B cell (primary cell): Measurements from ENCODE around the gene CEP78. TPM values are rescaled to one million over a fixed set of nuclear protein-coding genes. Genes with fewer than 3 reads are reported as not detected.

Source experiments
- ATAC-seq: fragments of 200-7000 bp; cut with Tn5 transposase; one replicate; pipeline ENCODE4 v1.10.0; 2021; ENCODE audit warnings: low read depth, mild to moderate bottlenecking, moderate number of reproducible peaks, moderate library complexity
- CTCF ChIA-PET: fragments of 350-600 bp; sonication (Branson Sonifier 250); formaldehyde crosslinking; loops from one replicate; lab custom pipeline; 2021; ENCODE audit warnings: antibody characterized with exemption, inconsistent platforms; lab: Charles Lee
- POLR2A ChIA-PET: fragments of 350-600 bp; sonication (Branson Sonifier 250); formaldehyde crosslinking; loops from one replicate; lab custom pipeline; 2021; ENCODE audit warnings: antibody characterized with exemption; lab: Charles Lee
- DNase-seq: peaks from one replicate; pipeline ENCODE4 v3.0.0; 2013
- H2AFZ ChIP-seq: 2 replicates; pipeline ENCODE4 v1.6.1; 2012; ENCODE audit warnings: mild to moderate bottlenecking, low read depth, low read length; ENCODE audit not compliant: insufficient read depth, poor library complexity, severe bottlenecking
- H3K27ac ChIP-seq, 2 donors: 1 replicate in 1 of 2; 2 replicates in 1 of 2; pipeline ENCODE4 v1.5.1; 2012 to 2013; ENCODE audit warnings: low read length in 2 of 2, mild to moderate bottlenecking in 2 of 2, moderate library complexity in 1 of 2
- H3K27me3 ChIP-seq, 4 experiments: fragments of 200-600 bp in 1 of 4; sonication (generic) in 1 of 4; replicated peaks in 1 of 4; 1 replicate in 2 of 4; 2 replicates in 2 of 4; pipeline versions ENCODE4 v1.6.1 to v1.7.0; 2013 to 2016; ENCODE audit warnings: low read length in 3 of 4, mild to moderate bottlenecking in 2 of 4, mixed read lengths in 1 of 4, moderate library complexity in 1 of 4; ENCODE audit not compliant: insufficient read depth in 4 of 4, control insufficient read depth in 3 of 4; ENCODE audit errors: control extremely low read depth in 1 of 4
- H3K36me3 ChIP-seq, 2 experiments: replicated peaks in 1 of 2; 1 replicate in 1 of 2; 2 replicates in 1 of 2; pipeline versions ENCODE4 v1.6.1 to v1.7.1; 2013; ENCODE audit warnings: low read length in 1 of 2; ENCODE audit not compliant: insufficient read depth in 2 of 2, control insufficient read depth in 1 of 2; ENCODE audit errors: control extremely low read depth in 1 of 2, extremely low read depth in 1 of 2
- H3K4me1 ChIP-seq, 2 donors: fragments of 200-600 bp in 1 of 2; sonication (generic) in 1 of 2; 1 replicate in 1 of 2; 2 replicates in 1 of 2; pipeline versions ENCODE4 v1.5.1 to v1.6.1; 2013 to 2017; ENCODE audit warnings: low read length in 2 of 2; ENCODE audit not compliant: control insufficient read depth in 2 of 2, insufficient read depth in 2 of 2
- H3K4me2 ChIP-seq: replicated peaks from 2 replicates; pipeline ENCODE3; 2012; ENCODE audit warnings: mild to moderate bottlenecking, low read depth, low read length; ENCODE audit not compliant: poor library complexity, severe bottlenecking
- H3K4me3 ChIP-seq, 5 experiments: fragments of 200-600 bp in 1 of 5; sonication (generic) in 1 of 5; 1 replicate in 3 of 5; 2 replicates in 2 of 5; pipeline versions ENCODE4 v1.5.1 to v1.7.0; 2011 to 2016; ENCODE audit warnings: low read length in 4 of 5, mild to moderate bottlenecking in 4 of 5, low read depth in 2 of 5, control low read depth in 1 of 5, moderate library complexity in 1 of 5; ENCODE audit not compliant: insufficient read depth in 1 of 5; ENCODE audit errors: control extremely low read depth in 1 of 5, extremely low read depth in 1 of 5
- H3K79me2 ChIP-seq: fragments of 200-600 bp; sonication (generic); one replicate; pipeline ENCODE4 v1.6.0; 2016; ENCODE audit warnings: low read length; ENCODE audit not compliant: control insufficient read depth, insufficient read depth
- H3K9ac ChIP-seq: fragments of 200-600 bp; sonication (generic); 2 replicates; pipeline ENCODE4 v1.6.1; 2017; ENCODE audit warnings: mild to moderate bottlenecking, low read length, moderate library complexity
- H3K9me3 ChIP-seq, 3 donors: one replicate each; pipeline versions ENCODE4 v1.6.1 to v1.7.1; 2013; ENCODE audit warnings: low read length in 2 of 3; ENCODE audit not compliant: control insufficient read depth in 2 of 3, insufficient read depth in 1 of 3; ENCODE audit errors: control extremely low read depth in 1 of 3
- H4K20me1 ChIP-seq: 2 replicates; pipeline ENCODE4 v1.6.0; 2012; ENCODE audit warnings: mild to moderate bottlenecking, low read length; ENCODE audit not compliant: insufficient read depth, control insufficient read depth, poor library complexity, severe bottlenecking
- H3K27ac Mint-ChIP-seq: one replicate; pipeline ENCODE4 v1.8.0; 2021; ENCODE audit warnings: mixed read lengths
- H3K27me3 Mint-ChIP-seq: one replicate; pipeline ENCODE4 v1.8.0; 2021; ENCODE audit warnings: mixed read lengths
- H3K4me1 Mint-ChIP-seq: one replicate; pipeline ENCODE4 v1.8.0; 2021; ENCODE audit warnings: mixed read lengths
- H3K4me3 Mint-ChIP-seq: one replicate; pipeline ENCODE4 v1.8.0; 2021; ENCODE audit warnings: mixed read lengths
- H3K9me3 Mint-ChIP-seq: one replicate; pipeline ENCODE4 v1.8.0; 2022; ENCODE audit warnings: mixed read lengths; ENCODE audit not compliant: insufficient read depth
- EZH2 ChIP-seq: IDR thresholded peaks from 2 replicates; pipeline ENCODE4 v1.6.1; 2012; ENCODE audit warnings: borderline replicate concordance, low read depth, mild to moderate bottlenecking, moderate library complexity, low read length; ENCODE audit not compliant: insufficient read depth, poor library complexity, severe bottlenecking
- WGBS: methylation state at CpG from one replicate; pipeline ENCODE4 v1.1.5; 2013; ENCODE audit warnings: missing lambda C conversion rate; ENCODE audit not compliant: insufficient coverage; 5-methylcytosine and 5-hydroxymethylcytosine counted together
- intact Hi-C: fragments of 100-400 bp; cut with micrococcal nuclease; formaldehyde crosslinking; loops from one replicate; pipeline ENCODE4 v1.10.0; 2022
- polyA plus RNA-seq: library from polyadenylated mRNA; depleted of rRNA; stranded (reverse); fragments of >200 nt; gene quantifications from 2 replicates; pipeline ENCODE4 v1.2.3, GENCODE V29; 2012
- total RNA-seq, 2 donors: library from RNA; stranded (reverse); fragments of 120-200 nt in 1 of 2; gene quantifications; 1 replicate in 1 of 2; 2 replicates in 1 of 2; pipeline versions ENCODE4 v1.2.3 to v1.2.4, GENCODE V29; 2013 to 2022
- TF ChIP-seq, protein P1 (sequence below): fragments of 200-600 bp; IDR thresholded peaks from one replicate; pipeline ENCODE4 v1.8.0; 2022; ENCODE audit warnings: antibody characterized with exemption, mild to moderate bottlenecking

The CEP78 gene
- total and polyA plus RNA-seq, 2 donors (not counting 1 experiment from before 2014, with no cell fraction given): 7.2 to 28.8 TPM

DNA sequence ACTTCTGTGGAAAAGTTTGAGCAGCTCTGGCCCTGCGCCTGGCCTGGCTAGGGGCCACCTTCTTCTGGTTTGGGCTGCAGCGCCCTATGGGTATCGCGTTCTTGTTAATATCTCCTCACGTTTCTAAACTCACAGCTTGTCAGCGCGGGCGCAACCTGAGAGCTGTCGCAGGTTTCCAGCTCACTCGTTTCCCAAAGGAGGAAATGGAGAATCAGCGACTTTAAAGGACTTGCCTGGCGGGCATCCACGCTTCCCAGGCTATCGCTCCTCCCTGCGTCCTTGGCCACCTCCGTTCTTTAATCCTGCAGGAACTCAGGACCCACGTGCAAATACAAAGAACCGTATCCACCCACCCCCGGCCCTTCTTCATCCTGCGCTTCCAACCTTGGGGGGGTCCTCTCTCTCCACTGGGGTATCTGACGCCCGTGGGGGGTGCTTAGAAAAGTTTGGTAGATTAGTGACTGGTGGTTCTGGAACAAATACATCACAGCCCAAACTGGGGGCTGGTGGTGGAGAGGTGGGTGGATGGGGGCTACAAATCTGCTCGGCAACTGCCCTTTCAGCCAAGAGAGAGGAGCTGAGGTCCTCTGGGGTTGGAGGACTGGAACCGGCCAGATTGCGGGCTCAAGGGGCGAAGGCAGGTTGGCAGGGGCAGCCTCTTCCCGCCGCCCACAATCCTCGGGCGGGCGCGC, 60.5 kb downstream of the CEP78 start:
- peaks cover 17 to 26% of the 10 kb centered on the region in 2 donors for H3K4me1 ChIP-seq
- intact Hi-C loops: loop anchor here (5.0 to 10.0 kb wide), 3 partner anchors 1122 to 1902 kb away; partner anchors contain the start of genes RFK, TLE4 and VPS13A
- H4K20me1 ChIP-seq: no peaks in the 10 kb centered on the region
- peaks cover 0 to 4% (median 0%) of the 10 kb centered on the region in 3 donors for H3K9me3 ChIP-seq
- H2AFZ ChIP-seq: peak overlapping the region; percentile 95
- H3K4me1 Mint-ChIP-seq: peaks cover 18% of the 10 kb centered on the region
- 13% methylated on average over 26 of the region's 32 CpGs for WGBS
- H3K4me3 ChIP-seq: peak overlapping the region in 4 of 5 experiments; percentile 67 to 77 (median 70)
- POLR2A ChIA-PET: interaction anchor here (0.6 kb wide), 1 partner anchor 33 kb away, joined by 3 read pairs; no protein-coding TSS in a partner anchor
- no peaks in the 10 kb centered on the region for H3K27me3 Mint-ChIP-seq
- H3K9ac ChIP-seq: peak overlapping the region; percentile 71
- H3K27ac ChIP-seq: no peak overlapping the region
- ATAC-seq: no peak
- peak; percentile 20 for DNase-seq
- H3K27me3 ChIP-seq: peaks cover 0 to 17% (median 6%) of the 10 kb centered on the region in 4 experiments
- TF ChIP-seq, protein P1, sequence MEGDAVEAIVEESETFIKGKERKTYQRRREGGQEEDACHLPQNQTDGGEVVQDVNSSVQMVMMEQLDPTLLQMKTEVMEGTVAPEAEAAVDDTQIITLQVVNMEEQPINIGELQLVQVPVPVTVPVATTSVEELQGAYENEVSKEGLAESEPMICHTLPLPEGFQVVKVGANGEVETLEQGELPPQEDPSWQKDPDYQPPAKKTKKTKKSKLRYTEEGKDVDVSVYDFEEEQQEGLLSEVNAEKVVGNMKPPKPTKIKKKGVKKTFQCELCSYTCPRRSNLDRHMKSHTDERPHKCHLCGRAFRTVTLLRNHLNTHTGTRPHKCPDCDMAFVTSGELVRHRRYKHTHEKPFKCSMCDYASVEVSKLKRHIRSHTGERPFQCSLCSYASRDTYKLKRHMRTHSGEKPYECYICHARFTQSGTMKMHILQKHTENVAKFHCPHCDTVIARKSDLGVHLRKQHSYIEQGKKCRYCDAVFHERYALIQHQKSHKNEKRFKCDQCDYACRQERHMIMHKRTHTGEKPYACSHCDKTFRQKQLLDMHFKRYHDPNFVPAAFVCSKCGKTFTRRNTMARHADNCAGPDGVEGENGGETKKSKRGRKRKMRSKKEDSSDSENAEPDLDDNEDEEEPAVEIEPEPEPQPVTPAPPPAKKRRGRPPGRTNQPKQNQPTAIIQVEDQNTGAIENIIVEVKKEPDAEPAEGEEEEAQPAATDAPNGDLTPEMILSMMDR: no peak
- no peak for TF ChIP-seq EZH2
- H3K36me3 ChIP-seq: no peaks in the 10 kb centered on the region
- peak overlapping the region; percentile 70 for H3K27ac Mint-ChIP-seq
- H3K4me3 Mint-ChIP-seq: peak overlapping the region; percentile 87
- CTCF ChIA-PET: no interaction called here
- peak overlapping the region; percentile 95 for H3K4me2 ChIP-seq
- no peaks in the 10 kb centered on the region for H3K9me3 Mint-ChIP-seq
- H3K79me2 ChIP-seq: no peaks in the 10 kb centered on the region
